BE2C (cell line): ENCODE data around the gene KCND2.

ENCODE experiments used
- DNase-seq: peaks from one replicate; pipeline ENCODE4 v3.0.0-alpha.2; 2020
- H3K27me3 ChIP-seq: fragments of 250-450 bp; sonication (Bioruptor Pico); 2 replicates; pipeline ENCODE4 v1.5.1; 2020; ENCODE audit warnings: mild to moderate bottlenecking
- H3K36me3 ChIP-seq: fragments of 250-450 bp; sonication (Bioruptor Pico); 2 replicates; pipeline ENCODE4 v1.5.1; 2020; ENCODE audit warnings: mild to moderate bottlenecking
- H3K4me1 ChIP-seq: fragments of 250-450 bp; sonication (Bioruptor Pico); 2 replicates; pipeline ENCODE4 v1.5.1; 2020
- H3K4me3 ChIP-seq: 2 replicates; pipeline ENCODE4 v1.5.1; 2011; ENCODE audit warnings: low read depth, low read length
- H3K9me3 ChIP-seq: fragments of 250-450 bp; sonication (Bioruptor Pico); 2 replicates; pipeline ENCODE4 v1.5.1; 2020
- TF ChIP-seq, protein P1 (sequence below): IDR thresholded peaks from 2 replicates; pipeline ENCODE4 v1.5.1; 2012; ENCODE audit warnings: mild to moderate bottlenecking, low read depth, low read length

KCND2 gene

DNA sequence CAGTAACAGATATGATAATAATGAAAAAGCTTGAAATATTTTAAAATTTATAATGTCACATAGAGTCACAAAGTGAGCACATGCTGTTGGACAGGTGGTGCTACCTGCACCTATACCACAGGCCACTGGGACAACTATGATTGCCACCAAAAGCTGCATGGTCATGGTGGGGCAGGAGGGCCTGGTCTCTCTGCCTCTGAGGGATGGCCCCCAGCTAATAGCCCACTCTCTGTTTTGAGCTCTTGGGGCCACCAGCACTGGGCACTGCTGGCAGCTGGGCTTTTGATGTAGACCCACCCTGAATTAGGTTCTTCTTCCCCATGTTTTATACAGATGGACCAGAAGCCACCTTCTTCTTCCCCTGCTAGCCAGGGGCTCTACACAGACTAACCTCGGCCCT lies 265.4 kb downstream of the KCND2 start:
- H3K9me3 ChIP-seq: no peaks in the 10 kb centered on the region
- H3K4me1 ChIP-seq: no peaks in the 10 kb centered on the region
- TF ChIP-seq, protein P1, sequence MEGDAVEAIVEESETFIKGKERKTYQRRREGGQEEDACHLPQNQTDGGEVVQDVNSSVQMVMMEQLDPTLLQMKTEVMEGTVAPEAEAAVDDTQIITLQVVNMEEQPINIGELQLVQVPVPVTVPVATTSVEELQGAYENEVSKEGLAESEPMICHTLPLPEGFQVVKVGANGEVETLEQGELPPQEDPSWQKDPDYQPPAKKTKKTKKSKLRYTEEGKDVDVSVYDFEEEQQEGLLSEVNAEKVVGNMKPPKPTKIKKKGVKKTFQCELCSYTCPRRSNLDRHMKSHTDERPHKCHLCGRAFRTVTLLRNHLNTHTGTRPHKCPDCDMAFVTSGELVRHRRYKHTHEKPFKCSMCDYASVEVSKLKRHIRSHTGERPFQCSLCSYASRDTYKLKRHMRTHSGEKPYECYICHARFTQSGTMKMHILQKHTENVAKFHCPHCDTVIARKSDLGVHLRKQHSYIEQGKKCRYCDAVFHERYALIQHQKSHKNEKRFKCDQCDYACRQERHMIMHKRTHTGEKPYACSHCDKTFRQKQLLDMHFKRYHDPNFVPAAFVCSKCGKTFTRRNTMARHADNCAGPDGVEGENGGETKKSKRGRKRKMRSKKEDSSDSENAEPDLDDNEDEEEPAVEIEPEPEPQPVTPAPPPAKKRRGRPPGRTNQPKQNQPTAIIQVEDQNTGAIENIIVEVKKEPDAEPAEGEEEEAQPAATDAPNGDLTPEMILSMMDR: no peak
- no peaks in the 10 kb centered on the region for H3K36me3 ChIP-seq
- no peak overlapping the region for H3K4me3 ChIP-seq
- DNase-seq: no peak
- no peaks in the 10 kb centered on the region for H3K27me3 ChIP-seq

DNA sequence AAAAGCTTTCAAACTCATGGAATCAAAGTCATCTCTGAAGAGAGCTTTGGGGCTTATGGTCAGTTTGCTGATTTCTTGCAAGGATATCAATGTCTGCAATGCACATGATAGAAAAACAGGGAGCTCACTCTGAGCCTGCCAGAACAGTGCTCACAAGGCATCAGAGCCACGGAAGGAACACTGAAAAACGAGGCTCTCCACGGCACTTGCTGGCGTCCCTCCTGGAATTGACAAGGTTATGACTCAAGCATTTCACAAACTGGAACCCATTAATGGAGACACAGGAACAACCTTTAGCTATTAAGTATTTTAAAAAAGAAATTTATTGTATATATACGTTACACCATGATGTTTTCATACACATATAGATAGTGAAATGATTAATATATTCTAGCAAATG lies 266.3 kb downstream of the KCND2 start:
- TF ChIP-seq, protein P1: no peak
- H3K9me3 ChIP-seq: no peaks in the 10 kb centered on the region
- no peak for DNase-seq
- no peaks in the 10 kb centered on the region for H3K36me3 ChIP-seq
- no peak overlapping the region for H3K4me3 ChIP-seq
- no peaks in the 10 kb centered on the region for H3K27me3 ChIP-seq
- H3K4me1 ChIP-seq: no peaks in the 10 kb centered on the region

DNA sequence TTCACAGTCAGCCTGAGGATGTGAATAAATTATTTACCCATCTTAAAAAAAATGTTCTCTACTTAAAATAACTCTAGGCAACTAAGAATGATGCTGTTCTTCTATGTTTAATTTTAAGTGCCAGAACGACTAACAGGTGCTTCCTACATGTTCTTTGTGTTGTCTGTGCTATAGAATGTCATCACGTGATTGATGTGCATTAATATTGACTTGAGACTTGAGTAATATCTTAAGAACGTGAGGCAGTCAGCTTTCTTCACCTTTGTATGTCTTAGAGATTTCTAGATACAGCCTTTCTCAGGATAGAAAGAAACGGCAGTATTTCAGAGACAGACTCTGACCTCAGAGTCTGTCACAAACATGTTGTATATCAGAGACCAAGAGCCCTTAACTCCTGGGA lies 274.6 kb downstream of the KCND2 start:
- Histone ChIP-seq H3K36me3 (no peaks in the 10 kb centered on the region), H3K9me3 (no peaks in the 10 kb centered on the region), H3K27me3 (no peaks in the 10 kb centered on the region), H3K4me1 (no peaks in the 10 kb centered on the region), H3K4me3 (no peak overlapping the region)
- no peak for DNase-seq
- TF ChIP-seq, protein P1: no peak

DNA sequence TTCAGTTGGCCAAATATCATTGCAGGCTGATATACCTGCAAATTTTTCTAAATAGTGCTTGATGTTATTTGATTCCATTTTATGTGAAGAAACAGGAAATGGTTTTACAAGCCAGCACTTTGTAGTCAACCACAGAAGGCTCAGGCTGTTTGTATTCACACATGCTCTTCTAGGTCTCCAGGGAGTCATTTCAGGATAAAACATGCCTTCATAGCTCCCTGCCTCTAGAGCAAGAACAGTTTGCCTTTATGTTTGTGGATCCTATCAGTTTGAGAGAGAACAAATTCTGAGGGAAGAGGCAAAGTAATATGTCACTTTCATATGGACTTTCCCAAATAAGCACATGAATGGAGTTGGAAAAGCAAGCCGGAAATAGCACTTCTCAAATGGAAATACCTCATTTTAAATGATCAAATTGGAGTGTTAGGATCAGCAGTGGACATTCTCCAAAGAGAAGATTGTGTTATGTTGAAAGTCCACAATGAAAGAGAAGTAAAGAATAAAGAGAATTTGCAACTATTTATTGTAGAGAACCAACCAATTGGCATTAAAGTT lies 277.6 kb downstream of the KCND2 start:
- H3K4me1 ChIP-seq: no peaks in the 10 kb centered on the region
- TF ChIP-seq, protein P1: no peak
- no peaks in the 10 kb centered on the region for H3K36me3 ChIP-seq
- H3K4me3 ChIP-seq: no peak overlapping the region
- no peaks in the 10 kb centered on the region for H3K9me3 ChIP-seq
- DNase-seq: no peak
- no peaks in the 10 kb centered on the region for H3K27me3 ChIP-seq

DNA sequence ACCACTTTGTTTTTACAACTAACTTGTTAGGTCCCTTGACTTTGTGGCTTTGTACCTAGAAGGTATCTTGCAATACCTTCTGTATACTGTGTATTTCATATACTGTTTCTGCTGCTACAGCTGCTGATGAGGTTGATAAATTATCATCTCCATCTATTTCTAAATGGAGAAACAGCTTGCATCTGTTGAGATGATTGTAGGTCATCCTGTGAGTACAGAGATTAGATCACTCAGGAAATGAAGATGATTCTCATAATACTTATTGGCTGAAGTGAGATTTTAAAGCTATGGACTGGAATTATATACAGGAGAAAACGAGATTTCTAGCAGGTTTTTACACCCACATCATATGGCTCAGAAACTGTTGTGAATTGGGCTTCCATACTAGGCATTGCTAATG lies 280.5 kb downstream of the KCND2 start:
- Histone ChIP-seq H3K4me1 (no peaks in the 10 kb centered on the region), H3K9me3 (no peaks in the 10 kb centered on the region), H3K27me3 (no peaks in the 10 kb centered on the region), H3K4me3 (no peak overlapping the region), H3K36me3 (no peaks in the 10 kb centered on the region)
- TF ChIP-seq, protein P1: no peak
- DNase-seq: no peak

DNA sequence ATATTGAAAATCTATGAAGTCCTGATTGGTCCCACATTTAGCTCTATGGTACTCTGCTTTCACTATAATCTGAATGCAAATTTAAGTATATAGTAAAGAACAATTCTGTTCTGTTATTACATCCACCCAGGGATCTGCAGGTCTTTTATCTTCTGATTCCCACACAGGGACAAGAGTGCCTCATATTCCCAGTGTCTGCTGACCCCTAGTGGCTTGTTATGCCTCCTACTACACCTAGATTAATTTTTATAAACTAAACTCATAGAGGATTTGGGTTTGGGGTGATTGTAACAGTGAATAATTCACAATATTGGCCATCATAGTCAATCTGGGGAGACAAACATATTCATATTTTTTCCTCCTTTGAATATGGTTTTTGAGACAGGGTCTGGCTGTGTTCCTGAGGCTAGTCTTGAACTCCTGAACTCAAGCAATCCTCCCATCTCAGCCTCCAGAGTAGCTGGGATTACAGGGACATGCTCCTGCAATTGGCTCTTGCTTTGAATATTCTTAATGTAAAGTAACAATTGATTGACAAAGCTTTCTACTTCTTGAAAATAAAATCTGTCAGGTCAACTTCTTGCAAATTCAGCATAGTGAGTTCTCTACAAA lies 282.1 kb downstream of the KCND2 start:
- Histone ChIP-seq H3K4me3 (no peak overlapping the region), H3K9me3 (no peaks in the 10 kb centered on the region), H3K27me3 (no peaks in the 10 kb centered on the region), H3K36me3 (no peaks in the 10 kb centered on the region), H3K4me1 (no peaks in the 10 kb centered on the region)
- TF ChIP-seq, protein P1: peak; percentile 62
- peak; percentile 46 for DNase-seq
